RKO (cell line): ENCODE data around the gene IFIT1.
"Not testable (repeated sequence)": the region's sequence is repeated elsewhere in the genome, so short reads cannot be mapped to it uniquely, and the experiment has no call there.

Experiments used
- DNase-seq: peaks from one replicate; pipeline ENCODE4 v3.0.0-alpha.2; 2016; ENCODE audit warnings: low spot score

The IFIT1 gene

DNA sequence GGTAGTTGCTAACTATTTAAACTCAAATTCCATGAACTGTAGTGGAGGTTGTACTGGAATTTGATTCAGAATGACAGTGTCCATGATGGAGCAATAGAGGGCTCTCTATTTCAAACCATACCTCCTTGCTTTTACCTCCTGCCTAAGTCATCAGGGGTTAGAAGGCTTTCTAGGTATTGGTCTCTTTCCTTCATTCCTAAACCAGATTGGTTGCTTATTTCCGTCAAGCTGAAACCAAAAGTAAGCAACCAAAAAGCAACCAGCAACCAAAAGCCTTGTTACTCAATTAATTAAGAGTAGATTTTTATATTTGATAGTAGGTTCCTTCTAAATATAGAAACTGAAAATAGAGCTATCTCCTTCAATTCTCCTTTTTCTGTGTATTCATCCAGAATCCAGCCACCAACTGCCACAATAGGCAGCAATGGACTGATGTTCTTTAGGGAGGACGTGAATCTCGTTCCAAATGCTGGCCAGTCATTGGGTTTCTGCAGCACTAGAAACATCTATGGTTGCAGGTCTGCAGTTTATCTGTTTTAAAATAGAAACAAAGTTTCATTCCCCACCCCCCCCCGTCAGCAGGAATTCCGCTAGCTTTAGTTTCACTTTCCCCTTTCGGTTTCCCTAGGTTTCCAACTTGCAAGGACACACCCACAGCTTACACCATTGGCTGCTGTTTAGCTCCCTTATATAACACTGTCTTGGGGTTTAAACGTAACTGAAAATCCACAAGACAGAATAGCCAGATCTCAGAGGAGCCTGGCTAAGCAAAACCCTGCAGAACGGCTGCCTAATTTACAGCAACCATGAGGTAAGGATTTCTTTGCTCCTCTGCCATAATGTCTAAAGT, at the start of gene IFIT1:
TSS of gene IFIT1 (plus strand) at position 717 of the 850 bp plus-strand sequence. CDS start at position 807, 90 bp downstream.
- DNase-seq = peak; percentile 86

GRCh38 chr10:89343089-89343767, 49.2 kb upstream of the IFIT1 start:
- DNase-seq = no peak

DNA sequence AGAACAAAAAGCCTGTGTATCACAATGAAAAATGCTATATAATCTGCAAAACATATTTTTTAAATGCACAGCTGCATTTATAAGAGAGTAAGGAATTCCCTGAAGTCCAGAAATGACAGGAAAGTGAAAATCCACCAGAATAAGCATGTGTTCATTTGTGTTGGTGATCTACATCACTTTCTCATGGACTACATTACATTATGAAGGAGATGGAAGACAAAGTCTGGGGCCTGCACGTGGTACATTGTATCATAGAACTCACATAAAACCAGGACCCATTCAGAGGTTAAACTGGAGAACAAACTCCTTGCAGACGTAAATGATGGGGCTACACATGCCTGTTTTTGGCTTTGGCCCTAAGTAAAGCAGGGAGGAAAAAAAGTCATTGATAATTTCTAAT, 48.3 kb upstream of the IFIT1 start:
- DNase-seq = no peak

DNA sequence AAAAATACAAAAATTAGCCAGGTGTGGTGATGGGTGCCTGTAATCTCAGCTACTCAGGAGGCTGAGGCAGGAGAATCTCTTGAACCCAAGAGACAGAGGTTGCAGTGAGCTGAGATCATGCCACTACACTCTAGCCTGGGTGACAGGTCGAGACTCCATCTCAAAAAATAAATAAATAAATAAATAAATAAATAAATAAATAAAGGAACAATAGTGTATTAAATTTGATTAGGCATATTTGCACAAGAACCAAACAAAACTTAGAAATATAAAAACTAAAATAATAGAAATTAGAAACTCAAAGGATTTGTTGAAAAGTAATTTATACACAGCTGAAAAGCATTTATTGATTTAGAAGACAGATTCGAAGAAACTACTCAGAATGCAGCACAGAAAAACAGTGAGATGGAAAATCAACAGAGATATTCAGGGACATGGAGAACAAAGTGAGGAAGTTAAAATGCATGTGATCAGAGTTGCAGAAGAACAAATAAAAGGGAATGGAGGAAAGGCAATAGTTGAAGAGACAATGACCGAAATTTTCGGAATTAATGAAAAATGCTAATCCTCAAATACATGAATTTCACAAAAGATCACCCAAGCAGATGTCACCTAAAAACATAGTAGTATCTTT, 46.9 kb upstream of the IFIT1 start:
- DNase-seq = no peak

- DNase-seq = no peak
These were observed 45.8 kb upstream of the IFIT1 start for GRCh38 chr10:89346405-89347254.

DNA sequence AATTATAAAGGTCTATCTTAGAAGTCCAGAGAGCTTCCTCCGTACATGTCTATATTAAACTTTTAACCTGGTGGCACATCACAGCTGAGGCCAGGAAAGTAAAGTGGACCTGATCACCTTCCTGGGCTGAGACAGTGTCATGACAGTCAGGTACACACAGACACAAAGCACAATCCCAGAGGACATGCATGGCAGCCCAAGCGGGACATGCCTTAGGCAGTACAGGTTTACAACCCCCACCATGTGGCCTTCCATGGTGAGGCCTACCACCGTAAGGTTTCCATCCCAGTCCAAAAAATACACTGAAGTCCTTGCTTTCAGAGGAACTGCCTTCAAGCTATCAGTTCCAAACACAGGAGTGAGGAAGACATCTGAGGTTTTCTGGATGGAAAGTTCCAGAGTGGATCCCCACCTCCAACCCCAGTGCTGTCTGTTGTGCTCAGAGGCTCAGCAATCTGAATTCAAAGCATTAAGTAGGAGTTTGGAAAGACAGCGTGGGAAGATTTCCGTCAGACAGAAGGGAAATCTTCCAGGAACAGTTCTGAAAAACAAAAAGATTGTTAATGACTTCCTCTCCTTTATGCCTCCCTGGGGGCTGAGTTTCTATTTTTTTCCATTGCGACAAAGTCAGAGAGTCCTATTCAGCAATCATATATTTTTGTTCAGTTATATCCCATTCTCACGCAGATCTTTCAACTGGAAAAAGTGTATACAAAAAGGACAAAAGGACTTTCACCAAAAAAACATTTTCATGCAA, 44.5 kb upstream of the IFIT1 start:
- no peak for DNase-seq

DNA sequence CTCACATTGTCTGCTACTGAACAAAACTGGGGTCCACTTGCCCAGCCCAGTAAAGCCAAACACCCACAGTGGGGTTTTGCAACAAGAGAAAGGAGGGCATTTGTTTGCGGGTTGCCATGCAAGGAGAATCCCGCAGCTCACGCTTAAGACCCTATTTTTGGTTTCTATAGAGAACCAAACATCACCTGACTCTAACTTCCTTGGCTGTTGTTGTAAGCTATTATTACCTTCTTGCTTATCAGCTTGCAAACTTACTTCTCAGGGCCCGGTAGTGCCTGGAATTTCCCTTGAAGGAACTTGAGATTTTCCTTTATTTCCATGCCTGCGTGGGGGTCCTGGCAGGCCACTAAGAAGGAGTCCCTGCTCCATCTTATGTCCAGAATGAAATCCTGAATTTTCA, 43.9 kb upstream of the IFIT1 start:
- no peak for DNase-seq

GRCh38 chr10:89348975-89349374, 43.4 kb upstream of the IFIT1 start:
- no peak for DNase-seq

GRCh38 chr10:89350631-89351315, 41.6 kb upstream of the IFIT1 start:
- not testable (repeated sequence) for DNase-seq

- DNase-seq = no peak
These were observed 41.0 kb upstream of the IFIT1 start for GRCh38 chr10:89351412-89351779.

- peak; percentile 26 for DNase-seq
These were observed 40.4 kb upstream of the IFIT1 start for GRCh38 chr10:89351780-89352597.

DNA sequence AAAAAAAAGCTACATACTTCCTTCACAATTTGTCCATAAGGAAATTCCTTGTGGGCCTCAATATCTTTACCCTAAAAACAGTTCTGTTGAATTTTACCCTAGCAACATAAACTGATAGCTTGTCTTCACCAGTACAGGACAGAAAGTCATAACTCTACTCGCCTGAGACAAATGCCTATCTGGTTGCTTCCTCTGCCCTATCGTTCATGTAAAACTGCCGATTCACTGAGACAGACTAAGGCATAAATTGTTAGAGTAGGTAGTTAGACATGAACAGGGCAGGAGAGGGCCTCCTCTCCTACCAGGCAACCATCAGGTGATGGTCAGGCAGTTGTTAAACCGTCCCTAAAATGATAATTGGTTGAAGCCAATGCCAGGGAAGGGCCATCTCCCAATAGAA, 39.6 kb upstream of the IFIT1 start:
- no peak for DNase-seq

GRCh38 chr10:89355394-89355931, 37.0 kb upstream of the IFIT1 start:
- peak; percentile 29 for DNase-seq

DNA sequence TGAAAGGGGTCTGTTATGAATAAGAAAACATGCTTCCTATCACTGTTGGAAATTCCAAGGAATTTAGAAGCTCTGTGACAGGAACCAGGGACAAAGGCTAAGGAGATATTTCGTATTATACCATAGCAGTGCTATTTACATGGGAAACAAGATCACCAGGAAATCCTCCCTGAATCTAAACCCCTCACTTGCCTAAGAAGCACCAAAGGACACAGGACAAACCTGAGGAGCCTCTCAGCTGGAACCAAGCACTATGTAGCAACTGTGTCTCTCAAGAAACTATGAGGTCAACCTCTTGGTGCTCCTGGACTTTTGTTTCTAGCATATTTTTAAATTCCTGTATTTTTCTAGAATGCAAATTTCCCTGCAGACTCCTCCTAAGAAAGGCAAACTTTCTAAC, 35.3 kb upstream of the IFIT1 start:
- no peak for DNase-seq

GRCh38 chr10:89357975-89358374, 34.4 kb upstream of the IFIT1 start:
- DNase-seq = no peak

GRCh38 chr10:89360157-89360556, 32.3 kb upstream of the IFIT1 start:
- no peak for DNase-seq

DNA sequence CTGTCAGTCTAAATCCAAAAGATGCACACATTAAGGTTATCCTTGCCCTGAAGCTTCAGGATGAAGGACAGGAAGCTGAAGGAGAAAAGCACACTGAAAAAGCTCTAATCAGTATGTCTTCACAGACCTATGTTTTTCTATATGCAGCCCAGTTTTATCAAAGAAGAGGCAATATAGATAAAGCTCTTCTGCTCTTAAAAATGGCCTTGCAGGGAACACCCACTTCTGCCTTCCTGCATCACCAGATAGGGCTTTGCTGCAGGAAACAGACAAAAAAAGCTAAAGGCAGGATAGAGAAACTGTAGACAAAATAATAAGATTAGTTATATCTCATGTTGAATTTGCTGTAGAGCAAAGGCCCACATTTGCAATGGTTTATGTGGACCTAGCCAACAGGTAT, 29.5 kb upstream of the IFIT1 start:
- no peak for DNase-seq

DNA sequence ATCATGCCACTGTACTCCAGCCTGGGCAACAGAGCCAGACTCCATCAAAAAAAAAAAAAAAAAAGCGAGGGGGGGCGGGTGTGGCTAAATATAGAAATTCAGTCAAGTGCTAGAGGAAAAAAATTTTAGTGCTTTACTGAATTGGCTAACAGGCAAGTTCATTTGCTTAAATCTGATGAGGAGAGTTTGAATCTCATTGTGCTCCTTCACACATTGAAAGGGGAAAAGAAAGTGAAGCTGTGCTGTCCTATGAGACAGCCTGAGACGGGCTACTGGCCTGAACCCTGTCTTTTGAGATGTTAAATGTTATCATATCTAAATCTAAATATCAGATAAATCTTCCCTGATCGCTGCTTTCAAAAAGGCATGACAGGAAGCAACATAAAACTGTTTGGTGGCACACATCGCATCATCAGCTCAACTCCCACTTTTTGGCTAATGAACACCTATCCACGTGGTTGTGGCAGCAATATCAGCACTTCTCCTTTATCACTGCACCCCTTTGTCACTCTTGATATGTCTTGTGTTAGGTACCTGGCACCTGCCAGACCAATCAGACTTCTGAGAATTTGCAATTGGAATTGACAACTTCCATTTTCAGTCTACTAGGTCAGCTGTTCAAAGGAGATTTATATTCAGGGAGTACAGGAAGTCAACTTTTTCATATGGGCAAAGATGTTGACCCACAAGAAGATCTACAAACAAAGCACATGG, 28.5 kb upstream of the IFIT1 start:
- no peak for DNase-seq

DNA sequence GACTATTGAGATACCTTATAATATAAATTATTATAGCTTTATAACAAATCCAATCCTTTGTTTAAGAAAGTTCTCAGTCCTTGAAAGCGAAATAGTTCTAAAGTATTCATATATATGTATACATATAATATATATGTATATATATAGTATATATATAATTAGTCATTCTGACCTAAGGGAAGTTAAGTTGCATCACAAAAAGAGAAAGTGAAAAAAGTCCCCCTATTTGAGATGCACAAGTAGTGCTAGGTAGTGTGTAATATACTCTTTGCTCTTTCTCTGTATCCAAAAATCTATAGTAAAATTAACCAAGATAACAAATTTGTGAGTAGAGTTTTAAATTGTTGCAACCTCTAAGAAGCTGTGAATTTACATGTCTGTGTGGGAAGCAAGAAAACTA, 27.9 kb upstream of the IFIT1 start:
- DNase-seq = no peak
